KMS-11 (cell line): ENCODE measurements around the gene CCDC175.

Experiments
- H2AFZ ChIP-seq: fragments of 200-600 bp; sonication (generic); 2 replicates; pipeline ENCODE4 v1.6.1; 2016; ENCODE audit warnings: antibody characterized with exemption, mixed run types, low read depth
- H3K27ac ChIP-seq: fragments of 200-600 bp; sonication (generic); 2 replicates; pipeline ENCODE4 v1.6.1; 2016; ENCODE audit warnings: mild to moderate bottlenecking, mixed run types
- H3K27me3 ChIP-seq: fragments of 200-600 bp; sonication (generic); 2 replicates; pipeline ENCODE4 v1.6.1; 2017; ENCODE audit warnings: mild to moderate bottlenecking, low read depth, mixed run types, moderate library complexity; ENCODE audit not compliant: insufficient read depth
- H3K36me3 ChIP-seq: fragments of 200-600 bp; sonication (generic); 2 replicates; pipeline ENCODE4 v1.6.1; 2017; ENCODE audit warnings: mild to moderate bottlenecking, mixed run types; ENCODE audit not compliant: insufficient read depth
- H3K4me1 ChIP-seq: fragments of 200-600 bp; sonication (generic); 2 replicates; pipeline ENCODE4 v1.6.1; 2016; ENCODE audit warnings: mild to moderate bottlenecking, low read depth, mixed run types; ENCODE audit not compliant: poor library complexity, severe bottlenecking
- H3K4me2 ChIP-seq: fragments of 200-600 bp; sonication (generic); 2 replicates; pipeline ENCODE4 v1.7.0; 2016; ENCODE audit warnings: mild to moderate bottlenecking, mixed run types
- H3K4me3 ChIP-seq: fragments of 200-600 bp; sonication (generic); IDR thresholded peaks from 2 replicates; pipeline ENCODE4 v1.6.1; 2017; ENCODE audit warnings: low read depth, low read length, mixed read lengths; ENCODE audit not compliant: insufficient read depth
- H3K79me2 ChIP-seq: fragments of 200-600 bp; sonication (generic); 2 replicates; pipeline ENCODE4 v1.6.1; 2016; ENCODE audit warnings: low read depth, mixed run types; ENCODE audit not compliant: insufficient read depth
- H3K9ac ChIP-seq: fragments of 200-600 bp; sonication (generic); 2 replicates; pipeline ENCODE4 v1.6.1; 2016; ENCODE audit warnings: mild to moderate bottlenecking, mixed run types
- H4K20me1 ChIP-seq: fragments of 200-600 bp; sonication (generic); 2 replicates; pipeline ENCODE4 v1.6.1; 2016; ENCODE audit warnings: mild to moderate bottlenecking, mixed run types; ENCODE audit not compliant: insufficient read depth
- CTCF ChIP-seq: fragments of 200-600 bp; sonication (generic); conservative IDR thresholded peaks from 2 replicates; pipeline ENCODE4 v1.6.1; 2017; ENCODE audit warnings: low read depth, mild to moderate bottlenecking, antibody characterized with exemption, low read length, moderate library complexity, mixed read lengths

Gene CCDC175

GRCh38 chr14:59585891-59586554 is 9.4 kb upstream of the CCDC175 start:
- Histone ChIP-seq H3K4me2 (no peak overlapping the region), H3K4me1 (no peaks in the 10 kb centered on the region), H2AFZ (no peak overlapping the region), H3K9ac (no peak overlapping the region), H3K79me2 (no peaks in the 10 kb centered on the region), H3K27ac (no peak overlapping the region), H3K36me3 (no peaks in the 10 kb centered on the region), H3K27me3 (no peaks in the 10 kb centered on the region), H4K20me1 (no peaks in the 10 kb centered on the region), H3K4me3 (no peak overlapping the region)
- TF ChIP-seq CTCF = no peak

GRCh38 chr14:59583755-59584154 is 7.1 kb upstream of the CCDC175 start:
- H3K27ac ChIP-seq = no peak overlapping the region
- H3K27me3 ChIP-seq = no peaks in the 10 kb centered on the region
- H3K9ac ChIP-seq = no peak overlapping the region
- H3K4me3 ChIP-seq = no peak overlapping the region
- no peak overlapping the region for H2AFZ ChIP-seq
- no peaks in the 10 kb centered on the region for H3K4me1 ChIP-seq
- no peaks in the 10 kb centered on the region for H3K36me3 ChIP-seq
- H4K20me1 ChIP-seq = no peaks in the 10 kb centered on the region
- no peak overlapping the region for H3K4me2 ChIP-seq
- no peak for TF ChIP-seq CTCF
- no peaks in the 10 kb centered on the region for H3K79me2 ChIP-seq

- Histone ChIP-seq H4K20me1 (no peaks in the 10 kb centered on the region), H3K27me3 (no peaks in the 10 kb centered on the region), H3K27ac (no peak overlapping the region), H3K4me1 (no peaks in the 10 kb centered on the region), H3K79me2 (no peaks in the 10 kb centered on the region), H3K36me3 (no peaks in the 10 kb centered on the region), H3K4me3 (no peak overlapping the region), H2AFZ (no peak overlapping the region), H3K4me2 (no peak overlapping the region), H3K9ac (no peak overlapping the region)
- 0 out of 2 replicates have a peak, but pooled peaks have one; percentile 14 for TF ChIP-seq CTCF
Observed at GRCh38 chr14:59582845-59583509, 6.4 kb upstream of the CCDC175 start.

- H3K4me3 ChIP-seq = no peak overlapping the region
- H4K20me1 ChIP-seq = no peaks in the 10 kb centered on the region
- no peak overlapping the region for H2AFZ ChIP-seq
- H3K27me3 ChIP-seq = no peaks in the 10 kb centered on the region
- no peaks in the 10 kb centered on the region for H3K36me3 ChIP-seq
- no peak overlapping the region for H3K27ac ChIP-seq
- H3K4me2 ChIP-seq = no peak overlapping the region
- no peak overlapping the region for H3K9ac ChIP-seq
- no peak for TF ChIP-seq CTCF
- no peaks in the 10 kb centered on the region for H3K4me1 ChIP-seq
- no peaks in the 10 kb centered on the region for H3K79me2 ChIP-seq
Observed at GRCh38 chr14:59582161-59582560, 5.5 kb upstream of the CCDC175 start.
